GM12878 (cell line): ENCODE results near the gene AQP3. TPM values are rescaled to one million over a fixed set of nuclear protein-coding genes. Genes with fewer than 3 reads are reported as not detected.

ENCODE experiments used
- ATAC-seq: fragments of 200-7000 bp; cut with Tn5 transposase; 3 replicates; pipeline ENCODE4 v1.9.1; 2020; ENCODE audit warnings: mild to moderate bottlenecking, moderate library complexity
- BruUV-seq: library from RNA; stranded (reverse); fragments of 400-500 nt; replicated peaks from 2 replicates; lab custom pipeline; 2021; lab: Mats Ljungman, UMichigan
- CTCF ChIA-PET: fragments of 300-600 bp; sonication (Branson Sonifier 250); formaldehyde crosslinking; extraction: SDS; loops from one replicate; lab custom pipeline; 2021; ENCODE audit warnings: inconsistent platforms; lab: Yijun Ruan, JAX
- POLR2A ChIA-PET: fragments of 350-600 bp; formaldehyde crosslinking; extraction: SDS; loops from one replicate; lab custom pipeline; 2021; ENCODE audit warnings: inconsistent platforms; lab: Charles Lee
- RAD21 ChIA-PET: fragments of 300-600 bp; sonication (Branson Sonifier 250); formaldehyde crosslinking; loops from one replicate; lab custom pipeline; 2023; ENCODE audit warnings: antibody characterized with exemption; ENCODE audit not compliant: unreplicated experiment; lab: Charles Lee
- SMC1A ChIA-PET: fragments of 300-600 bp; sonication (Branson Sonifier 250); formaldehyde crosslinking; loops from one replicate; lab custom pipeline; 2023; ENCODE audit not compliant: unreplicated experiment, uncharacterized antibody; lab: Charles Lee
- DNase-seq: peaks from one replicate; pipeline ENCODE4 v3.0.0-alpha.2; 2011; ENCODE audit warnings: low read depth, low spot score
- FAIRE-seq: peaks from 3 replicates; lab custom pipeline; 2011; peaks lifted over from hg19 to GRCh38; lab: Jason Lieb, UNC
- H2AFZ ChIP-seq: 2 replicates; pipeline ENCODE4 v1.6.0; 2011; ENCODE audit warnings: low read depth, low read length, control low read depth; ENCODE audit not compliant: control insufficient read depth
- H3K27ac ChIP-seq: 2 replicates; pipeline ENCODE4 v1.5.1; 2011; ENCODE audit warnings: control low read depth; ENCODE audit not compliant: control insufficient read depth, insufficient read depth
- H3K27me3 ChIP-seq, 2 experiments: replicated peaks in 1 of 2; 2 replicates each; pipeline versions ENCODE4 v1.6.0 to v1.6.1; 2011; ENCODE audit warnings: low read length in 1 of 2; ENCODE audit not compliant: control insufficient read depth in 2 of 2, insufficient read depth in 2 of 2
- H3K36me3 ChIP-seq, 2 experiments: 2 replicates each; pipeline ENCODE4 v1.5.1; 2011; ENCODE audit warnings: low read length in 1 of 2; ENCODE audit not compliant: control insufficient read depth in 2 of 2, insufficient read depth in 2 of 2
- H3K4me1 ChIP-seq: 2 replicates; pipeline ENCODE4 v1.6.1; 2011; ENCODE audit warnings: mild to moderate bottlenecking, low read length, moderate library complexity, mixed read lengths; ENCODE audit not compliant: control insufficient read depth, insufficient read depth
- H3K4me2 ChIP-seq: 2 replicates; pipeline ENCODE4 v1.6.0; 2011; ENCODE audit warnings: control low read depth; ENCODE audit not compliant: control insufficient read depth, insufficient read depth
- H3K4me3 ChIP-seq: fragments of 200-600 bp; sonication (generic); 2 replicates; pipeline ENCODE4 v1.5.1; 2016
- H3K79me2 ChIP-seq: 2 replicates; pipeline ENCODE4 v1.6.0; 2011; ENCODE audit warnings: low read length; ENCODE audit not compliant: control insufficient read depth, insufficient read depth
- H3K9ac ChIP-seq: 2 replicates; pipeline ENCODE4 v1.8.0; 2011; ENCODE audit warnings: low read length, control low read depth, mixed read lengths; ENCODE audit not compliant: control insufficient read depth, insufficient read depth
- H3K9me3 ChIP-seq: replicated peaks from 3 replicates; pipeline ENCODE4 v1.5.1; 2011; ENCODE audit warnings: mild to moderate bottlenecking, low read length; ENCODE audit not compliant: control insufficient read depth, insufficient read depth
- H4K20me1 ChIP-seq: 2 replicates; pipeline ENCODE4 v1.6.0; 2011; ENCODE audit not compliant: control insufficient read depth, insufficient read depth
- ASH2L ChIP-seq: fragments of 300-600, 200-600 bp; sonication (generic); IDR thresholded peaks from 2 replicates; pipeline ENCODE4 v1.6.1; 2017; ENCODE audit warnings: low read depth, mild to moderate bottlenecking, borderline replicate concordance
- BACH1 ChIP-seq: fragments of 450-650 bp; IDR thresholded peaks from 2 replicates; pipeline ENCODE4 v1.6.1; 2017; ENCODE audit warnings: mild to moderate bottlenecking, borderline replicate concordance
- BCL11A ChIP-seq: IDR thresholded peaks from 2 replicates; pipeline ENCODE4 v1.6.1; 2011; ENCODE audit warnings: low read depth, low read length
- CHD2 ChIP-seq: IDR thresholded peaks from 2 replicates; pipeline ENCODE4 v1.6.1; 2011; ENCODE audit warnings: low read depth, low read length, improper control_type of control experiment, borderline replicate concordance
- CREB1 ChIP-seq: IDR thresholded peaks from 2 replicates; pipeline ENCODE4 v1.6.1; 2012; ENCODE audit warnings: low read depth, mild to moderate bottlenecking, inconsistent platforms
- EP300 ChIP-seq, 2 experiments: fragments of 150-350 bp in 1 of 2; IDR thresholded peaks; 2 replicates each; pipeline ENCODE4 v1.6.1; 2011 to 2012; ENCODE audit warnings: low read depth in 2 of 2, low read length in 2 of 2, borderline replicate concordance in 1 of 2, improper control_type of control experiment in 1 of 2, inconsistent platforms in 1 of 2; ENCODE audit not compliant: control insufficient read depth in 1 of 2
- FOXM1 ChIP-seq: IDR thresholded peaks from 2 replicates; pipeline ENCODE4 v1.6.1; 2012; ENCODE audit warnings: low read depth, mild to moderate bottlenecking, inconsistent platforms, low read length, moderate library complexity
- HCFC1 ChIP-seq: fragments of 150-350 bp; IDR thresholded peaks from 2 replicates; pipeline ENCODE4 v1.6.1; 2014; ENCODE audit warnings: low read length
- HDGF ChIP-seq: fragments of 450-650 bp; IDR thresholded peaks from 2 replicates; pipeline ENCODE4 v1.6.1; 2016; ENCODE audit warnings: antibody characterized with exemption
- JUNB ChIP-seq: IDR thresholded peaks from 2 replicates; pipeline ENCODE4 v1.6.1; 2016; ENCODE audit warnings: antibody characterized with exemption, mild to moderate bottlenecking
- JUND ChIP-seq: IDR thresholded peaks from 2 replicates; pipeline ENCODE4 v1.6.1; 2012; ENCODE audit warnings: low read depth, mild to moderate bottlenecking, low read length, improper control_type of control experiment, moderate library complexity
- RUNX3 ChIP-seq: IDR thresholded peaks from 2 replicates; pipeline ENCODE4 v1.6.1; 2012; ENCODE audit warnings: low read length, inconsistent platforms
- SPI1 ChIP-seq: IDR thresholded peaks from 2 replicates; pipeline ENCODE4 v1.6.1; 2011; ENCODE audit warnings: low read depth, mild to moderate bottlenecking, low read length, moderate library complexity, borderline replicate concordance; ENCODE audit not compliant: insufficient read depth
- STAT1 ChIP-seq: fragments of 450-650 bp; conservative IDR thresholded peaks from 2 replicates; pipeline ENCODE4 v1.6.1; 2014; ENCODE audit warnings: antibody characterized with exemption, mild to moderate bottlenecking
- WGBS: methylation state at CpG from one replicate; pipeline ENCODE4 v1.1.6; 2016; ENCODE audit warnings: low lambda C conversion rate; ENCODE audit not compliant: insufficient replicate concordance, insufficient coverage; ENCODE audit errors: missing lambda C conversion rate; 5-methylcytosine and 5-hydroxymethylcytosine counted together
- in situ Hi-C: fragments of 300-500 bp; cut with MboI; formaldehyde crosslinking; loops from 9 replicates; pipeline ENCODE4 v1.14.3; 2018; ENCODE audit warnings: mixed read lengths
- intact Hi-C: fragments of 100-400 bp; cut with micrococcal nuclease; formaldehyde crosslinking; loops from one replicate; pipeline ENCODE4 v1.14.2; 2022; ENCODE audit not compliant: unreplicated experiment
- polyA plus RNA-seq, 11 experiments: library from polyadenylated mRNA; depleted of rRNA in 4 of 11; unstranded in 6 of 11; stranded (reverse) in 5 of 11; fragments of >200 nt; fragmentation: Nextera tagmentation in 4 of 11; fragmentation: Illumina TruSeq in 1 of 11; extraction: Ambion mirVana in 4 of 11; extraction: Trizol in 1 of 11; gene quantifications; 1 replicate in 1 of 11; 2 replicates in 10 of 11; pipeline versions ENCODE4 v1.2.1 to v1.2.3, GENCODE V29; 2011 to 2016; ENCODE audit warnings: inconsistent platforms in 2 of 11, missing spikeins in 2 of 11, low read depth in 1 of 11
- total RNA-seq, 4 experiments: library from RNA; depleted of rRNA in 3 of 4; stranded (reverse); fragments of >200 nt in 3 of 4; fragmentation: Illumina TruSeq in 1 of 4; extraction: Trizol in 1 of 4; gene quantifications; 2 replicates each; pipeline versions ENCODE4 v1.2.1 to v1.2.3, GENCODE V29; 2013 to 2021
- TF ChIP-seq, protein P1 (sequence below): fragments of 450-650 bp; IDR thresholded peaks from 2 replicates; pipeline ENCODE4 v1.6.1; 2017; ENCODE audit warnings: low read depth, mild to moderate bottlenecking, moderate library complexity
- TF ChIP-seq, protein P2 (sequence below): fragments of 450-650 bp; IDR thresholded peaks from 2 replicates; pipeline ENCODE4 v1.6.1; 2018; ENCODE audit warnings: mild to moderate bottlenecking, low read depth, moderate library complexity; ENCODE audit not compliant: partially characterized antibody
- TF ChIP-seq, protein P3 (sequence below): fragments of 450-650 bp; IDR thresholded peaks from 2 replicates; pipeline ENCODE4 v1.6.1; 2017; ENCODE audit warnings: mild to moderate bottlenecking, moderate library complexity

The AQP3 gene
- total and polyA plus RNA-seq, 10 of the 15 experiments (the other 5 are each of a cell fraction or from before 2014, with no cell fraction given) = 0.60 to 11.8 (median 4.5) TPM

DNA sequence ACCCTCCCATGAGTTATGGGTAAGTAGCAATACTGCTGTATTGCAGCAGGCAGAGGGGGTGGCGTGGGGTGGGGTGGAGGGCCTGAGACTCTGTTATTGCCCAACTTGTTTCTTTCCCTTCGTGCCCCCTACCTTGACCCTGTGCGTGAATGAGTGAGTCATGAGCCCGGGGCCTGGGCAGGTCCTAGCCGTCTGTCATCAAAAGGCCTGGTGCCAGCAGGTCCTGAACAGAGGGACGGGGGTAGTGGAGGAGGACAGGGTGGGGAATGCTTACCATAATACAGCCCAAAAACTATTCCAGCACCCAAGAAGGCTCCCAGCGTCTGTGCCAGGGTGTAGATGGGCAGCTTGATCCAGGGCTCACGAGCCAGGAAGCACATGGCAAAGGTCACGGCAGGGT, 4.3 kb downstream of the AQP3 start:
- H3K36me3 ChIP-seq = no peaks in the 10 kb centered on the region
- no peaks in the 10 kb centered on the region for H3K79me2 ChIP-seq
- RAD21 ChIA-PET = no interaction called here
- ATAC-seq = no peak
- no peak overlapping the region for H3K4me2 ChIP-seq
- no peak overlapping the region for H3K27ac ChIP-seq
- H3K9ac ChIP-seq = no peak overlapping the region
- no peak overlapping the region for H3K4me3 ChIP-seq
- 64% methylated on average over 9 of the region's 9 CpGs for WGBS
- no TSS peak for BruUV-seq
- SMC1A ChIA-PET = no interaction called here
- H3K9me3 ChIP-seq = no peaks in the 10 kb centered on the region
- no peak for FAIRE-seq
- peaks cover 0 to 5% of the 10 kb centered on the region in 2 experiments; a peak in 2 of 4 replicates for H3K27me3 ChIP-seq
- H2AFZ ChIP-seq = no peak overlapping the region
- POLR2A ChIA-PET = no interaction called here
- peaks cover 28% of the 10 kb centered on the region for H3K4me1 ChIP-seq
- intact Hi-C loops = no loop called here
- no peaks in the 10 kb centered on the region for H4K20me1 ChIP-seq
- no peak for DNase-seq
- in situ Hi-C loops = no loop called here
- CTCF ChIA-PET = interaction anchor here (2.0 to 4.0 kb wide), 3 partner anchors 10 to 28 kb away, joined by 5 to 35 read pairs (median 7); no protein-coding TSS in a partner anchor
- no peak for TF ChIP-seq EP300 (IDR thresholded peaks at IDR 0.05; ENCODE audit: borderline replicate concordance in 1 of 2, control insufficient read depth in 1 of 2, low read depth in 2 of 2, low read length in 2 of 2)
- TF ChIP-seq FOXM1 = no peak
- TF ChIP-seq HDGF = no peak
- TF ChIP-seq STAT1 = no peak
- TF ChIP-seq JUND = no peak
- TF ChIP-seq, protein P1, sequence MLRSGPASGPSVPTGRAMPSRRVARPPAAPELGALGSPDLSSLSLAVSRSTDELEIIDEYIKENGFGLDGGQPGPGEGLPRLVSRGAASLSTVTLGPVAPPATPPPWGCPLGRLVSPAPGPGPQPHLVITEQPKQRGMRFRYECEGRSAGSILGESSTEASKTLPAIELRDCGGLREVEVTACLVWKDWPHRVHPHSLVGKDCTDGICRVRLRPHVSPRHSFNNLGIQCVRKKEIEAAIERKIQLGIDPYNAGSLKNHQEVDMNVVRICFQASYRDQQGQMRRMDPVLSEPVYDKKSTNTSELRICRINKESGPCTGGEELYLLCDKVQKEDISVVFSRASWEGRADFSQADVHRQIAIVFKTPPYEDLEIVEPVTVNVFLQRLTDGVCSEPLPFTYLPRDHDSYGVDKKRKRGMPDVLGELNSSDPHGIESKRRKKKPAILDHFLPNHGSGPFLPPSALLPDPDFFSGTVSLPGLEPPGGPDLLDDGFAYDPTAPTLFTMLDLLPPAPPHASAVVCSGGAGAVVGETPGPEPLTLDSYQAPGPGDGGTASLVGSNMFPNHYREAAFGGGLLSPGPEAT = no peak
- TF ChIP-seq BCL11A = no peak
- no peak for TF ChIP-seq BACH1
- TF ChIP-seq SPI1 = no peak
- TF ChIP-seq JUNB = no peak
- TF ChIP-seq RUNX3 = no peak
- TF ChIP-seq CHD2 = no peak
- TF ChIP-seq, protein P2, sequence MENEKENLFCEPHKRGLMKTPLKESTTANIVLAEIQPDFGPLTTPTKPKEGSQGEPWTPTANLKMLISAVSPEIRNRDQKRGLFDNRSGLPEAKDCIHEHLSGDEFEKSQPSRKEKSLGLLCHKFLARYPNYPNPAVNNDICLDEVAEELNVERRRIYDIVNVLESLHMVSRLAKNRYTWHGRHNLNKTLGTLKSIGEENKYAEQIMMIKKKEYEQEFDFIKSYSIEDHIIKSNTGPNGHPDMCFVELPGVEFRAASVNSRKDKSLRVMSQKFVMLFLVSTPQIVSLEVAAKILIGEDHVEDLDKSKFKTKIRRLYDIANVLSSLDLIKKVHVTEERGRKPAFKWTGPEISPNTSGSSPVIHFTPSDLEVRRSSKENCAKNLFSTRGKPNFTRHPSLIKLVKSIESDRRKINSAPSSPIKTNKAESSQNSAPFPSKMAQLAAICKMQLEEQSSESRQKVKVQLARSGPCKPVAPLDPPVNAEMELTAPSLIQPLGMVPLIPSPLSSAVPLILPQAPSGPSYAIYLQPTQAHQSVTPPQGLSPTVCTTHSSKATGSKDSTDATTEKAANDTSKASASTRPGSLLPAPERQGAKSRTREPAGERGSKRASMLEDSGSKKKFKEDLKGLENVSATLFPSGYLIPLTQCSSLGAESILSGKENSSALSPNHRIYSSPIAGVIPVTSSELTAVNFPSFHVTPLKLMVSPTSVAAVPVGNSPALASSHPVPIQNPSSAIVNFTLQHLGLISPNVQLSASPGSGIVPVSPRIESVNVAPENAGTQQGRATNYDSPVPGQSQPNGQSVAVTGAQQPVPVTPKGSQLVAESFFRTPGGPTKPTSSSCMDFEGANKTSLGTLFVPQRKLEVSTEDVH = no peak
- TF ChIP-seq, protein P3, sequence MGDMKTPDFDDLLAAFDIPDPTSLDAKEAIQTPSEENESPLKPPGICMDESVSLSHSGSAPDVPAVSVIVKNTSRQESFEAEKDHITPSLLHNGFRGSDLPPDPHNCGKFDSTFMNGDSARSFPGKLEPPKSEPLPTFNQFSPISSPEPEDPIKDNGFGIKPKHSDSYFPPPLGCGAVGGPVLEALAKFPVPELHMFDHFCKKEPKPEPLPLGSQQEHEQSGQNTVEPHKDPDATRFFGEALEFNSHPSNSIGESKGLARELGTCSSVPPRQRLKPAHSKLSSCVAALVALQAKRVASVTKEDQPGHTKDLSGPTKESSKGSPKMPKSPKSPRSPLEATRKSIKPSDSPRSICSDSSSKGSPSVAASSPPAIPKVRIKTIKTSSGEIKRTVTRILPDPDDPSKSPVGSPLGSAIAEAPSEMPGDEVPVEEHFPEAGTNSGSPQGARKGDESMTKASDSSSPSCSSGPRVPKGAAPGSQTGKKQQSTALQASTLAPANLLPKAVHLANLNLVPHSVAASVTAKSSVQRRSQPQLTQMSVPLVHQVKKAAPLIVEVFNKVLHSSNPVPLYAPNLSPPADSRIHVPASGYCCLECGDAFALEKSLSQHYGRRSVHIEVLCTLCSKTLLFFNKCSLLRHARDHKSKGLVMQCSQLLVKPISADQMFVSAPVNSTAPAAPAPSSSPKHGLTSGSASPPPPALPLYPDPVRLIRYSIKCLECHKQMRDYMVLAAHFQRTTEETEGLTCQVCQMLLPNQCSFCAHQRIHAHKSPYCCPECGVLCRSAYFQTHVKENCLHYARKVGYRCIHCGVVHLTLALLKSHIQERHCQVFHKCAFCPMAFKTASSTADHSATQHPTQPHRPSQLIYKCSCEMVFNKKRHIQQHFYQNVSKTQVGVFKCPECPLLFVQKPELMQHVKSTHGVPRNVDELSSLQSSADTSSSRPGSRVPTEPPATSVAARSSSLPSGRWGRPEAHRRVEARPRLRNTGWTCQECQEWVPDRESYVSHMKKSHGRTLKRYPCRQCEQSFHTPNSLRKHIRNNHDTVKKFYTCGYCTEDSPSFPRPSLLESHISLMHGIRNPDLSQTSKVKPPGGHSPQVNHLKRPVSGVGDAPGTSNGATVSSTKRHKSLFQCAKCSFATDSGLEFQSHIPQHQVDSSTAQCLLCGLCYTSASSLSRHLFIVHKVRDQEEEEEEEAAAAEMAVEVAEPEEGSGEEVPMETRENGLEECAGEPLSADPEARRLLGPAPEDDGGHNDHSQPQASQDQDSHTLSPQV = no peak
- TF ChIP-seq ASH2L = no peak
- TF ChIP-seq HCFC1 = no peak
- TF ChIP-seq CREB1 = no peak
